GM12878 (cell line): ENCODE results near the gene NRBF2. TPM values are rescaled to one million over a fixed set of nuclear protein-coding genes. Genes with fewer than 3 reads are reported as not detected.

Experiments used
- ATAC-seq: fragments of 200-7000 bp; cut with Tn5 transposase; 3 replicates; pipeline ENCODE4 v1.9.1; 2020; ENCODE audit warnings: mild to moderate bottlenecking, moderate library complexity
- BruUV-seq: library from RNA; stranded (reverse); fragments of 400-500 nt; replicated peaks from 2 replicates; lab custom pipeline; 2021; lab: Mats Ljungman, UMichigan
- CTCF ChIA-PET: fragments of 300-600 bp; sonication (Branson Sonifier 250); formaldehyde crosslinking; extraction: SDS; loops from one replicate; lab custom pipeline; 2021; ENCODE audit warnings: inconsistent platforms; lab: Yijun Ruan, JAX
- POLR2A ChIA-PET: fragments of 350-600 bp; formaldehyde crosslinking; extraction: SDS; loops from one replicate; lab custom pipeline; 2021; ENCODE audit warnings: inconsistent platforms; lab: Charles Lee
- RAD21 ChIA-PET: fragments of 300-600 bp; sonication (Branson Sonifier 250); formaldehyde crosslinking; loops from one replicate; lab custom pipeline; 2023; ENCODE audit warnings: antibody characterized with exemption; ENCODE audit not compliant: unreplicated experiment; lab: Charles Lee
- SMC1A ChIA-PET: fragments of 300-600 bp; sonication (Branson Sonifier 250); formaldehyde crosslinking; loops from one replicate; lab custom pipeline; 2023; ENCODE audit not compliant: unreplicated experiment, uncharacterized antibody; lab: Charles Lee
- DNase-seq: peaks from one replicate; pipeline ENCODE4 v3.0.0-alpha.2; 2011; ENCODE audit warnings: low read depth, low spot score
- FAIRE-seq: peaks from 3 replicates; lab custom pipeline; 2011; peaks lifted over from hg19 to GRCh38; lab: Jason Lieb, UNC
- H2AFZ ChIP-seq: 2 replicates; pipeline ENCODE4 v1.6.0; 2011; ENCODE audit warnings: low read depth, low read length, control low read depth; ENCODE audit not compliant: control insufficient read depth
- H3K27ac ChIP-seq: 2 replicates; pipeline ENCODE4 v1.5.1; 2011; ENCODE audit warnings: control low read depth; ENCODE audit not compliant: control insufficient read depth, insufficient read depth
- H3K27me3 ChIP-seq, 2 experiments: replicated peaks in 1 of 2; 2 replicates each; pipeline versions ENCODE4 v1.6.0 to v1.6.1; 2011; ENCODE audit warnings: low read length in 1 of 2; ENCODE audit not compliant: control insufficient read depth in 2 of 2, insufficient read depth in 2 of 2
- H3K36me3 ChIP-seq, 2 experiments: 2 replicates each; pipeline ENCODE4 v1.5.1; 2011; ENCODE audit warnings: low read length in 1 of 2; ENCODE audit not compliant: control insufficient read depth in 2 of 2, insufficient read depth in 2 of 2
- H3K4me1 ChIP-seq: 2 replicates; pipeline ENCODE4 v1.6.1; 2011; ENCODE audit warnings: mild to moderate bottlenecking, low read length, moderate library complexity, mixed read lengths; ENCODE audit not compliant: control insufficient read depth, insufficient read depth
- H3K4me2 ChIP-seq: 2 replicates; pipeline ENCODE4 v1.6.0; 2011; ENCODE audit warnings: control low read depth; ENCODE audit not compliant: control insufficient read depth, insufficient read depth
- H3K4me3 ChIP-seq: fragments of 200-600 bp; sonication (generic); 2 replicates; pipeline ENCODE4 v1.5.1; 2016
- H3K79me2 ChIP-seq: 2 replicates; pipeline ENCODE4 v1.6.0; 2011; ENCODE audit warnings: low read length; ENCODE audit not compliant: control insufficient read depth, insufficient read depth
- H3K9ac ChIP-seq: 2 replicates; pipeline ENCODE4 v1.8.0; 2011; ENCODE audit warnings: low read length, control low read depth, mixed read lengths; ENCODE audit not compliant: control insufficient read depth, insufficient read depth
- H3K9me3 ChIP-seq: replicated peaks from 3 replicates; pipeline ENCODE4 v1.5.1; 2011; ENCODE audit warnings: mild to moderate bottlenecking, low read length; ENCODE audit not compliant: control insufficient read depth, insufficient read depth
- H4K20me1 ChIP-seq: 2 replicates; pipeline ENCODE4 v1.6.0; 2011; ENCODE audit not compliant: control insufficient read depth, insufficient read depth
- CBX3 ChIP-seq: fragments of 200-600 bp; sonication (generic); IDR thresholded peaks from 2 replicates; pipeline ENCODE4 v1.6.1; 2016; ENCODE audit warnings: low read depth, borderline replicate concordance
- CUX1 ChIP-seq: IDR thresholded peaks from 2 replicates; pipeline ENCODE4 v1.6.1; 2012; ENCODE audit warnings: improper control_type of control experiment, low read depth, low read length; ENCODE audit not compliant: insufficient replicate concordance
- FOS ChIP-seq: IDR thresholded peaks from 3 replicates; pipeline ENCODE4 v1.6.1; 2011; ENCODE audit warnings: borderline replicate concordance; ENCODE audit not compliant: insufficient read length; ENCODE audit errors: extremely low read depth
- FOXM1 ChIP-seq: IDR thresholded peaks from 2 replicates; pipeline ENCODE4 v1.6.1; 2012; ENCODE audit warnings: low read depth, mild to moderate bottlenecking, inconsistent platforms, low read length, moderate library complexity
- GABPA ChIP-seq: IDR thresholded peaks from 2 replicates; pipeline ENCODE4 v1.6.1; 2014; ENCODE audit warnings: antibody characterized with exemption, low read depth, mild to moderate bottlenecking, inconsistent platforms
- IRF3 ChIP-seq: fragments of 450-650 bp; IDR thresholded peaks from 2 replicates; pipeline ENCODE4 v1.6.1; 2014; ENCODE audit warnings: mild to moderate bottlenecking
- MTA2 ChIP-seq: fragments of 450-650 bp; IDR thresholded peaks from 2 replicates; pipeline ENCODE4 v1.6.1; 2016; ENCODE audit warnings: low read depth, mild to moderate bottlenecking, moderate library complexity
- NR2F1 ChIP-seq: fragments of 450-650 bp; conservative IDR thresholded peaks from 2 replicates; pipeline ENCODE4 v1.6.1; 2017; ENCODE audit warnings: mild to moderate bottlenecking
- PRDM15 ChIP-seq: fragments of 450-650 bp; formaldehyde crosslinking; IDR thresholded peaks from 2 replicates; pipeline ENCODE4 v1.4.0; 2020; ENCODE audit warnings: mild to moderate bottlenecking, moderate library complexity
- RBBP5 ChIP-seq: fragments of 200-600 bp; sonication (generic); conservative IDR thresholded peaks from 2 replicates; pipeline ENCODE4 v1.6.1; 2016
- SIX5 ChIP-seq: IDR thresholded peaks from 2 replicates; pipeline ENCODE4 v1.6.1; 2011; ENCODE audit warnings: mild to moderate bottlenecking, low read depth, low read length, moderate library complexity; ENCODE audit not compliant: severe bottlenecking
- TBL1XR1 ChIP-seq: IDR thresholded peaks from 2 replicates; pipeline ENCODE4 v1.6.1; 2012; ENCODE audit warnings: low read depth, low read length, improper control_type of control experiment
- WGBS: methylation state at CpG from one replicate; pipeline ENCODE4 v1.1.6; 2016; ENCODE audit warnings: low lambda C conversion rate; ENCODE audit not compliant: insufficient replicate concordance, insufficient coverage; ENCODE audit errors: missing lambda C conversion rate; 5-methylcytosine and 5-hydroxymethylcytosine counted together
- in situ Hi-C: fragments of 300-500 bp; cut with MboI; formaldehyde crosslinking; loops from 9 replicates; pipeline ENCODE4 v1.14.3; 2018; ENCODE audit warnings: mixed read lengths
- intact Hi-C: fragments of 100-400 bp; cut with micrococcal nuclease; formaldehyde crosslinking; loops from one replicate; pipeline ENCODE4 v1.14.2; 2022; ENCODE audit not compliant: unreplicated experiment
- polyA plus RNA-seq, 11 experiments: library from polyadenylated mRNA; depleted of rRNA in 4 of 11; unstranded in 6 of 11; stranded (reverse) in 5 of 11; fragments of >200 nt; fragmentation: Nextera tagmentation in 4 of 11; fragmentation: Illumina TruSeq in 1 of 11; extraction: Ambion mirVana in 4 of 11; extraction: Trizol in 1 of 11; gene quantifications; 1 replicate in 1 of 11; 2 replicates in 10 of 11; pipeline versions ENCODE4 v1.2.1 to v1.2.3, GENCODE V29; 2011 to 2016; ENCODE audit warnings: inconsistent platforms in 2 of 11, missing spikeins in 2 of 11, low read depth in 1 of 11
- total RNA-seq, 4 experiments: library from RNA; depleted of rRNA in 3 of 4; stranded (reverse); fragments of >200 nt in 3 of 4; fragmentation: Illumina TruSeq in 1 of 4; extraction: Trizol in 1 of 4; gene quantifications; 2 replicates each; pipeline versions ENCODE4 v1.2.1 to v1.2.3, GENCODE V29; 2013 to 2021

The NRBF2 gene
- total and polyA plus RNA-seq, 10 of the 15 experiments (the other 5 are each of a cell fraction or from before 2014, with no cell fraction given), result 17.8 to 39.8 (median 27.7) TPM

- TF ChIP-seq MTA2 (no peak), CUX1 (no peak), RBBP5 (no peak), SIX5 (no peak), NR2F1 (no peak)
These were observed 6.9 kb downstream of the NRBF2 start (continued) for GRCh38 chr10:63140077-63140476.

- H3K27me3 ChIP-seq, result no peaks in the 10 kb centered on the region
- FAIRE-seq (no peak), DNase-seq (no peak), ATAC-seq (no peak)
- H3K4me2 ChIP-seq, result no peak overlapping the region
- ChIA-PET CTCF (interaction anchor here (1.3 to 3.9 kb wide), 5 partner anchors 9 to 703 kb away, joined by 6 to 15 read pairs (median 7); partner anchors contain the start of gene NRBF2), RAD21 (interaction anchor here (0.8 to 1.7 kb wide), 5 partner anchors 9 to 685 kb away, joined by 3 to 8 read pairs (median 4); partner anchors contain the start of gene NRBF2), POLR2A (interaction anchor here (0.6 to 1.0 kb wide), 3 partner anchors 8 to 162 kb away, joined by 3 to 11 read pairs (median 4); no protein-coding TSS in a partner anchor), SMC1A (interaction anchor here (0.6 to 1.6 kb wide), 8 partner anchors 14 to 578 kb away, joined by 3 to 6 read pairs (median 4); no protein-coding TSS in a partner anchor)
- H3K4me3 ChIP-seq, result no peak overlapping the region
- BruUV-seq, result no TSS peak
- H3K4me1 ChIP-seq, result no peaks in the 10 kb centered on the region; the same call in 1 of the 2 replicates
- no peak overlapping the region for H3K27ac ChIP-seq
- peaks cover 0 to 6% of the 10 kb centered on the region in 2 experiments; a peak in 2 of 4 replicates for H3K36me3 ChIP-seq
- no peak overlapping the region for H2AFZ ChIP-seq
- H3K79me2 ChIP-seq, result peaks cover 79% of the 10 kb centered on the region
- intact Hi-C loops, result no loop called here
- H4K20me1 ChIP-seq, result peaks cover 3% of the 10 kb centered on the region; the same call in 1 of the 2 replicates
- H3K9me3 ChIP-seq, result no peaks in the 10 kb centered on the region; the same call in 2 of the 3 replicates
- in situ Hi-C loops, result no loop called here
- no peak overlapping the region for H3K9ac ChIP-seq
- WGBS, result 88% methylated on average over 6 of the region's 6 CpGs
- TF ChIP-seq IRF3 (no peak), FOXM1 (no peak), FOS (no peak), CBX3 (no peak), PRDM15 (CRISPR knock-in tag) (no peak), GABPA (no peak), TBL1XR1 (no peak)
These were observed 9.0 kb downstream of the NRBF2 start for GRCh38 chr10:63142136-63142535.
